GM18858 (cell line): ENCODE results near the gene IPPK.

Experiments
- ATAC-seq: cut with Tn5 transposase; IDR thresholded peaks from one replicate; pipeline ENCODE4 v1.9.1; 2021; ENCODE audit not compliant: unreplicated experiment

IPPK gene

GRCh38 chr9:92669890-92670708 lies at the start of gene IPPK:
Gene IPPK, minus strand, starts transcription at chr9:92670131. Its CDS starts 143 bp downstream, at chr9:92669988.
- peak; percentile 86 for ATAC-seq

GRCh38 chr9:92719028-92719647 lies 49.2 kb upstream of the IPPK start:
- ATAC-seq, result no peak

GRCh38 chr9:92718086-92719001 lies 48.4 kb upstream of the IPPK start:
- ATAC-seq, result no peak

GRCh38 chr9:92717201-92718085 lies 47.5 kb upstream of the IPPK start:
- ATAC-seq, result no peak

GRCh38 chr9:92716557-92716956 lies 46.6 kb upstream of the IPPK start:
- ATAC-seq, result no peak

GRCh38 chr9:92715488-92716231 lies 45.7 kb upstream of the IPPK start:
- ATAC-seq, result no peak

GRCh38 chr9:92714787-92715487 lies 45.0 kb upstream of the IPPK start:
- no peak for ATAC-seq

- ATAC-seq, result no peak
These were observed 44.1 kb upstream of the IPPK start for GRCh38 chr9:92714016-92714415.

- no peak for ATAC-seq
These were observed 43.6 kb upstream of the IPPK start for GRCh38 chr9:92713528-92713927.

GRCh38 chr9:92712767-92713166 lies 42.8 kb upstream of the IPPK start:
- no peak for ATAC-seq

- no peak for ATAC-seq
These were observed 41.9 kb upstream of the IPPK start for GRCh38 chr9:92711844-92712243.

GRCh38 chr9:92711146-92711545 lies 41.2 kb upstream of the IPPK start:
- no peak for ATAC-seq

GRCh38 chr9:92710368-92710767 lies 40.4 kb upstream of the IPPK start:
- no peak for ATAC-seq

GRCh38 chr9:92709954-92710353 lies 40.0 kb upstream of the IPPK start:
- ATAC-seq, result no peak

- ATAC-seq, result no peak
These were observed 39.3 kb upstream of the IPPK start for GRCh38 chr9:92709240-92709639.

- no peak for ATAC-seq
These were observed 37.6 kb upstream of the IPPK start for GRCh38 chr9:92707530-92707929.

GRCh38 chr9:92706218-92706940 lies 36.4 kb upstream of the IPPK start:
- ATAC-seq, result peak; percentile 51

GRCh38 chr9:92704528-92704927 lies 34.6 kb upstream of the IPPK start:
- no peak for ATAC-seq

GRCh38 chr9:92696619-92697018 lies 26.7 kb upstream of the IPPK start:
- no peak for ATAC-seq
